NCI-H446 treated with DMSO at 0.1 percent for 48 hours (cell line): ENCODE data around the gene ZFP1.
"Not testable (repeated sequence)": the region's sequence is repeated elsewhere in the genome, so short reads cannot be mapped to it uniquely, and the experiment has no call there.

Source experiments
- DNase-seq: peaks from one replicate; lab custom pipeline; 2025; lab: John Stamatoyannopoulos, UW

The ZFP1 gene

DNA sequence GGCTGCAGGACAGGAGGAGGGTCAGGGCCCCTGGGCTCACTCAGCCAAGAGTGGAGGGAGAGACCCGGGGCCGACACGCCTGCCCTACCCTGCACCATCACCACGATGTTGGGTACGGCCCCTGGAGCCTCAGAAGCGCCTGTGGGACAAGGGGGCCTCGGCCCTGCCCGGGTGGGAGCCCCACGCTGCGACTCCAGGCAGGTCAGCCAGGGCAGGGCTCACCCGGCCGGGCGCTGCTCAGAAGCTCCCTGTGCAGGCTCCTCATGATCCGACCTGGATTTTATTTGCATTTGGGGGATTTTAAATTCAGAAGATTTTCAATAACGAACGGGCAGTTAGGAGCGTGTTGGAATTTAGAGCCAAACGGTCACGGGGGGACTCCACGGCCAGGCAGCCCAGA is 56.6 kb downstream of the ZFP1 start:
- not testable (repeated sequence) for DNase-seq

DNA sequence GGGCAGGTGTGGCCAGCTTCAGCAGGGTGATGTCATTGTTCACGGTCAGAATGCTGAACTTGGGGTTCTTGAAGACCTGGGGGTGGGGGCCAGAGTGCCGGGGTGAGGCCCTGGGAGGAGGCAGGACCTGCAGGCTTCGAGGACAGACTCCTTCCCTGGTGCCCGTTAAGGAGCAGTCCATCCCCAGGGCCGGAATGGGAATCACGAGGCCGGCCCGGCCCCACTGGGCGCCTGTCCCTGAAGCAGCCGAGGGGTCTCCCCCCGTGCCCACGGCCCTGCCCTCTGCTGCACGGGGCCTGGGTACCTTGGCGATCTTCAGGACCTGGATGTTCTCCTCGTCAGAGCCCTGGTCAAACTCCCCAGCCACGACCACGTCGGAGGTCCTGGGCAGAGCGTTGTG is 57.1 kb downstream of the ZFP1 start:
- DNase-seq: not testable (repeated sequence)

DNA sequence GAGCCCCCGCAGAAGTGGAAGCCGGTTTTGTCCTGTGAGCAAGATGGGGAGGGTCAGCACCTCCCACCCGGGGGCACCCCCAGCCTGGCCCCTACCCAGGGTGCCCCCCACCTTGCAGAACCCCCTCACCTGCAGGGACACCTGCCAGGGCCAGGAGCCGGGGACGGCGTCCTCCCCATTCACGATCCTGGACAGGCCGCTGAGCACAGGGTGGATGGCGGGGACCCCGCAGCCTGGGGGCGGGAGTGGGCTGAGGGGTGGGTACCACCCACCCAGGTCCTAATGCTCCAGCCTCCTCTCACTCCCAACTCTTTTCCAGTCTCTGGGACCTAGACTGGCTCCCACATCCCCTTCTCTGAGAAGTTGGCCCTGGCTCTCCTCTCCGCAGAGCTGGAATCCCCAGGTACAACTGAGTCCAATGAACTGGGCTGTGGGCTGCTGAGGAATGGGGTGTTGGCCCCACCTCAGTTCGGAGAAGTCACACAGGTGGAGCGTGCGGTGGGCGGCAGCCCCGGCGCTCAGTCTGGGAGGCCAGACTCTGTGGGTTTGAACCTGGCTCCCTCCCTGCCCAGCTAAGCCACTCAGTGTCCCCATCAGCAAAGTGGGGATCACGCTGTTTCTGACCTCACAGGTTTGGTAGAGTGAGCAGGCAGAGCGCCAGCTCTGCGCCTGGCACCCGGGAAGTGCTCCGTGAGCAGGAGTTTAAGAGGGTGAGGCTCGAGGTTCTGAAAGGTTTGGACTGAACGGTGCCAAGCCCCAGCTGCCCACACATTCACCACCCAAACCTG is 57.8 kb downstream of the ZFP1 start:
- not testable (repeated sequence) for DNase-seq

DNA sequence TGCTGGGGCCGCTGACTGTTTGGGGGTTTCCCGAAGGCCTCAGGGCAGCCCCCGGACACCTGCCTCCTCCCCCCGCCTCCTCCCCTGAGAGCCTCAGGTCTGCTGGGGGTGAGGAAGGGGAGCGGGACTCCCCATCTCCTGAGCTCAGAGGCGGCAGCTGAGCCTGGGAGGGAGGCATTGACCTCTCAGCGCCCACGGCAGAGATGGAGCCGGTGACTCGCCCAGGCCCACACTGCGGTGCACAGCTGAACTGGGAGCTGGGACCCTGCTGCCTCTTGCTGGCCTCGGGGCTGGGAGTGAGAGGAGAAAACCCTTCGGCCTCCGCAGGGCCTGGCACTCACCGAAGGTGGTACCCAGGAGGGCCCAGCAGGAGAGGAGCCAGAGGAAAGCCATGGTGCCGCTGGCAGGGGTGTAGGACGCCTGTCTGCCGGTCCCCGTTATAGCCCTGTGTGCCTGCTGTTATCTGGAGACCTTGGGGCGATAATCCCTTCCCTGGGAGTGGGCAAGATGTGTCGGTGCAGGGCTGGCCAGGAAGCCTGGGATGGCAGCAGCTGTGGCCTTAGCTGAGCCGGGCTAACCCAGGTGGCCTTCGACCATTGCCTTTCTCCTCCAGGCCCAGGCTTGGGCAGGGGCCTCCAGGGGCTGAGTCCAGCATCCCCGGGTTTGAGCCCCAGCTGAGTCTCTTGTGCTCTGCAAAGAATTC is 58.6 kb downstream of the ZFP1 start, which contains the start of gene CTRB2:
Gene CTRB2 (minus strand): TSS at position 413 of the 703 bp plus-strand sequence. CDS start 20 bp downstream, at position 393.
- no peak for DNase-seq

DNA sequence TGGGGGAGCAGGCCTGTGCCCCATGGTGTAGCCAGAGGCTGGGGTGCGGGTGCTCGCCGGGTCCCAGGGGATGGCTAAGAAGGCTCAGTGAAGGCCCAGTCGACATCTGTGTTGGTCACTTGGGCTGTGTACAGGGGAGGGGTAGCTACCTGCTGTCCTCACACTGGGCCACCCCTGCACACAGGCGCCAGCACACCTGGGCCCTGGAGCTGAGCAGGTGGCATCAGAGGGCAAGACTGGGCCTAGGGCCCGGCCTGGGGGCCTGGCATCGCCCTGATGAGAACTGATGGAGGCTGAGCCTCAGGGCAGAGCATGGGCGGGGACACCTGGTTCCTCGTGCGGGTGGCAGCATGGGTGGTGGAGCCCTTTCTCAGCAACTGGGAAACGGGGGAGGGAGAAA is 59.5 kb downstream of the ZFP1 start:
- DNase-seq: no peak

DNA sequence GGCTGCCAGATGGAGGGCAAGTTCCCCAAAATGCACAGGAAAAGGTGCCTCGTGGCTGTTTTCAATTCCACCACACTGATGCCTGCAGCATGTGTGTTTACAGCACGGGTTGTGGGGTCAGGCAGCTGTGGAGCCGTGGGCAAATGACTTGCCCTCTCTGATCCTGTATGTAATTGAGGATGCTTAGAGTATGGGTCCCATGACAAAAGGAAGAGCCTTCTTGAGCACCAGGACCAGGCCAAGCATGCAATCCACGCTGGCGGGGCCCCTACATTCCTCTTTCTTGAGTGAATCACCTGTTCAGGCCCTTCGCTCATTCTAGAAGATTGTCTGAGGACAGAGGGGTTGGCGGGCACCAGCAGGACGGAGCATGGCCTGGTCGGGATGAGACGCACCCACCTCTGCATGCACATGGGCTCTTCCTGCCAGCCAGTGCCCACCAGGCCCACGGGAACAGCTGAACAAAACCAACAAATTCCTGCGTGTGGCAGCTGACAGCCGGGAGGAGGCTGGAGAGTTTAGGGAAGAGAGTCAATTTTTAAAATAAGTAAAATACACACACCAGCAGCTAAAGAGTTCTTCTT is 60.0 kb downstream of the ZFP1 start:
- no peak for DNase-seq

DNA sequence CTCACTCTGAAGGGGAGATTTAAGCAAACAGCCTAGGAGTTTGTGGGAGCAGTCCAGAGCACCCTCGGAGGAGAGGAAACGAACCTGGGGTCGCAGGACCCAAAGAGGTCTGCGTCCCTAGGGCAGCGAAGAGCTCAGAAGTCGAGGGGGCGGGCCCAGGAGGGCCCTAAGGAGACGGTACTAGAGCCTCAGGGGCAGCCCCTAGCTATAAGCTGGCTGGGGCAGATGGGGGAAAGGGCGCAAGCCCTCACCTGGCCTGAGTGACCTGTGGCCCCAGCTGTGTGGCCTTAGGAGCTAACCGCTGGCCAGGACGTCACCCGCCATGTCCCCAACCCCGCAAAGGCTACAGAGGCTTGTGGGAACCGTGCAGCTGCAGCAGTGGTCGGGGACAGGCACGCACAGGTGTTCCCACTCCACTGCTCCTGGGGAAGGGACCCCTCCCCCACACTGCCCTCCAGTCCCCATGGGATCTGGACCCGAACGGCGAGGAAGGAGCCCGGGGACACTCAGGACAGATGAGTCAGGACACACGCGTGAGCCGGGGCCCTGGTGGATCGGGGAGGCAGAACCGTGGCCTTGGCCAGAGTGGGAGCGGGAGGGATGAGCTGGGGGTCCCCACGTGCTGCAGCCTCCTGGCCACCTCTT is 60.7 kb downstream of the ZFP1 start:
- DNase-seq: no peak

DNA sequence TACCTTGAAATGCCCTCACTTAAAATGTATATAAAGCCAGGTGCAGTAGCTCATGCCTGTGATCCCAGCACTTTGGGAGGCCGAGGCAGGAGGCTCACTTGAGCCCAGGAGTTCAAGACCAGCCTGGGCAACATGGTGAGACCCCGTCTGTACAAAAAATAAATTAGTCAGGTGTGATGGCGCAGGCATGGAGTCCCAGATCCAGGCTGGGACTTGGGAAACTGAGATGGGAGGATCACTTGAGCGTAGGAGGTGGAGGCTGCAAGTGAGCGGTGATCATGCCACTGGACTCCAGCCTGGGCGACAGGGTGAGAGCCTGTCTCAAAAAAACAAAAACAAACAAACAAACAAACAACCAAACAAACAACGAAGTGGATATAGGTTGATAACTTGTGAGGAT is 61.2 kb downstream of the ZFP1 start:
- DNase-seq: not testable (repeated sequence)

DNA sequence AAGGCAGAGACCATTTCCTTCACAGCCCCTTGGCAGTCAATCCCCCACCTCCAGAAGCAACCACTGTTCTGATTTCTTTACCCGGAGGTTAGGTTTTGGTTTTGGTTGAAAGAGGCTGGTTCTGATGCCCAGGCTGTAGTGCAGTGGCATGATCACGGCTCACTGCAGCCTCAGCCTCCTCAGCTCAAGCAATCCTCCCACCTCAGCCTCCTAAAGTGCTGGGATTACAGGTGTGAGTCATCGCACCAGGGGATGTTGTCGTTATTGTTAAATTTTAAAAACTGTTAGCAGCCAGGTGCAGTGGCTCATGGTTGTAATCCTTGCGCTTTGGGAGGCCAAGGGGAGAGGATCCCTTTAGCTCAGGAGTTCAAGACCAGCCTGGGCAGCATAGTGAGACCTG is 61.6 kb downstream of the ZFP1 start:
- no peak for DNase-seq

DNA sequence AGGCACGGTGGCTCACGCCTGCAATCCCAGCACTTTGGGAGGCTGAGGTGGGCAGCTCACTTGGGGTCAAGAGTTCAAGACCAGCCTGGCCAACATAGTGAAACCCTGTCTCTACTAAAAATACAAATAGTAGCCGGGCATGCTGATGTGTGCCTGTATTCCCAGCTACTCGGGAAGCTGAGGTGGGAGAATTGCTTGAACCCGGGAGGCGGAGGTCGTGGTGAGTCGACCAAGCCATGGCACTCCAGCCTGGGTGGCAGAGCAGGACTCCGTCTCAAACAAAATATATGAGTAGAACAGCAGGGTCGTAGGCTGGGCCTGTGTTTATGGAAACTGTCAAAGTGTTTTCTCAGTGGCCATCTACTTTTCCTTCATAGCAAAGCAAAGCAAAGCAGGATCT is 63.0 kb downstream of the ZFP1 start:
- not testable (repeated sequence) for DNase-seq

DNA sequence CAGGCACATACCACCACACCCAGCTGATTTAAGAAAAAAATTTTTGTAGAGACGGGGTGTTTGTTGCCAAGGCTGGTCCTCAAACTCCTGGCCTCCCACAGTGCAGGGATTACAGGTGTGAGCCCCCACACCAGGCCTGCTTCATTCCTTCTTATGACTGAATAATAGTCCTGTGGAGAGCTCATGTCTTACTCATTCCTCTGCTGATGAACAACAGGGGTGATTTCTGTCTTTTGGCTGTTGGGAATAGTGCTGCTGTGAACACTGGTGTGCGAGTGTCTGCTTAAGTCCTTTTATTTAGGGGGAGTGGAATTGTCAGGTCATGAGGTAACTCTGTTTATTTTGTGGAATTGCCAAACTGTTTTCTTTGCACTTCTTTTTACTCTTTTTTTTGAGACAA is 67.8 kb downstream of the ZFP1 start:
- no peak for DNase-seq

DNA sequence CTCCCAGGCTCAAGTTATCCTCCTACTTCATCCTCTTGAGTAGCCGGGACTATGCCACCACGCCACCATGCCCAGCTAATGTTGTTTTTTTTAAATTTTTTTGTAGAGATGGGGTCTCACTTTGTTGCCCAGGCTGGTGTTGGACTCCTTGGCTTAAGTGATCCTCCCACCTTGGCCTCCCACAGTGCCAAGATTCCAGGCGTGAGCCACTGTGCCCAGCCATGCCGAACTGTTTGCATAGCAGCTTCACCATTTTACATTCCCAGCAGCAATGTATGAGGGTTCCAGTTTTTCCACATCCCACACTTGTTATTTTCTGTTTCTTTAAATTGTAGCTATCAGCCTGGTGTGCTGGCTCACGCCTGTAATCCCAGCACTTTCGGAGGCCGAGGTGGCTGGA is 68.3 kb downstream of the ZFP1 start:
- no peak for DNase-seq

DNA sequence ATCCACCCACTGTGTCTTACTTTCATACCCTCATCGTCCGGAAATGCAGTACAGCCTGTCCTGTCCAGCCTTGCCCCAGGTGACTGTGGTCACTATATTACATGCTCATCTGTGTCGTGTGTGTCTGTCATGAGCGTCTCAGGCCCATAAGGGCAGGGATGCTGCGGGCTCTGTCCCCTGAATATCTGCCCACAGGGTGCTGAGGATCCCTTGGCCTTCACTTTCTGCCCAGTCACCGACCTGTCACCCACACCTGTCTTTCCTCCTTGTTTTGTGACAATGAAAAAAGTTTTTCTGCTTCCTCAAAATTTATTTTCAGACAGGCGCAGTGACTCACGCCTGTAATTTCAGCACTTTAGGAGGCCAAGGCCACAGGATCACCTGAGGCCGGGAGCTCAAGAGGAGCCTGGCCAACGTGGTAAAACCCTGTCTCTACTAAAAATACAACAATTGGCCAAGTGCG is 69.1 kb downstream of the ZFP1 start:
- no peak for DNase-seq

DNA sequence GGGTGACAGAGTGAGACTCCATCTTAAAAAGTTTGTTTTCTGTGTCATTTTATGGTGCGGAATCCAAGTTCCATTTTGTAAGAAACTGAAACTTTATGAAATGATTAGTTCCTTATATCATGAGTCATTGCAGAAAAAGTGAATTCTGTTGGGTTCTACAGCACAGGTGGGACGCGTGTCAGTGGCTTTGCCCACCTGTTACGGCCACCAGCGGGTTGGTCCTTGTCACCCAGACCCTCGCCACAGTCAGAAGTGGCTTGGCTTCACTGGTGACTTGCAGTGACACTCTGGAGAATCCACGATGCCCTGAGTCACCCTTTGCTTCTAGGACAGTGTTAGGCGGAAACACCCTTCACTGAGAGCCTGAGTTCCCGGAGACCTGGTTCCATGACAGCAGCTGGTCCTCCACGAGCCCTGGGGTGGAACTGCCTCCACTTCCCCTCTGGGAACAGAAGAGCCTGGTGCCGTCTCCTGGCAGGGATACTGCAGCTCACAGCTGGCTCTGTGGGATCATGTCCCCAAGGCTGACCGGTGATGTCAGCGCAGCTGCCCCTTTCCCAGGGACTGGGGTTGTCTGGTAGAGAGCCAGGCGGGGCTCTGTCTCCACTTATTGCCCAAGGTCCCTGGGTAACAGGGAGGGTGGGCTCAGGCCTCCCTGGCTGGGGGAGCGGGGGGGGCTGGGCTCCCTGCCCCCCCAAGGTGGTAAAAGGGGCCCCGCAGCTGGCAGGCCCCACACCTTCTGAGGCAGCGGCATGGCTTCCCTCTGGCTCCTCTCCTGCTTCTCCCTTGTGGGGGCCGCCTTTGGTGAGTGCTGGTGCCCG is 70.1 kb downstream of the ZFP1 start, which contains the start of gene CTRB1:
Gene CTRB1 (plus strand): TSS at position 733 of the 821 bp plus-strand sequence. CDS start 20 bp downstream, at position 753.
- DNase-seq: no peak

DNA sequence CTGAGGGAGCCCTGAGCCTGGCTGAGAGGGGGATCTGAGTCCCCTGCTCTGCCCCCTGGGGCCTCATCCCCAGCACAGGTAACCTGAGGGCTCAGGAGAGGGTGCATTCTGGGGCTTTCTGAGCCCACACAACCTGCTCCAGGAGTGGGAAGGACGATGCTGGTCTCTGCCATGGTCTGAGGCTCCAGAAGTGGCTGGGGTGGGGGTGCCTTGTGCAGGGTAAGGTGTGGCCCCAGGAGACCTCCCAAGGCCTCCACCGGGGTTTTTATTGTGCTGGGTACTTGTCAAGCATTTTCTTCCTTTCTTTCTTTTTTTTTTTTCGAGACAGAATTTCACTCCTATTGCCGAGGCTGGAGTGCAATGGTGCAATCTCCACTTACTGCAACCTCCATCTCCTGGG is 70.8 kb downstream of the ZFP1 start:
- DNase-seq: no peak

DNA sequence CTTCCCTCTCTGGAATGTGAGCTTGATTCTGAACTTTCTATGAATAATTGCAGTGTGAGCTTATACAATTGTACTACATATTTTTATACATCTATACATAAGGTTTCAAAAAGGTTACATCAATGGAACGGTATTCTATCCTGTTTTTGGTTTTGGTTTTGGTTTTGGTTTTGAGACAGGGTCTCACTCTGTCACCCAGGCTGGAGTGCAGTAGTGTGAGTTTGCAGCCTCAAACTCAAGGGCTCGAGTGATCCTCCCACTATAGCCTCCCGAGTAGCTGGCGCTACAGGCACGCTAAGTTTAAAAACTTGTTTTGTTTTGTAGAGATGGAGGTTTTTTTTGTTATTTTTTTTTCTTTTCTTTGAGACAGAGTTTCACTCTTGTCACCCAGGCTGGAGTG is 71.5 kb downstream of the ZFP1 start:
- no peak for DNase-seq
